Measurements from ENCODE around the gene NCAPG2. TPM values are rescaled to one million over a fixed set of nuclear protein-coding genes. Genes with fewer than 3 reads are reported as not detected.

NCAPG2 gene
- total RNA-seq, 2 experiments from 2014 or later = 61.8 to 111 TPM

GRCh38 chr7:158587162-158588084 is 117.2 kb downstream of the NCAPG2 start, which contains the start of gene PTPRN2:
TSS of gene PTPRN2 (minus strand) at chr7:158587823.
- POLR2A ChIA-PET = no interaction called here
- Histone ChIP-seq H3K4me1 (ENCODE audit: insufficient read depth, low read length, poor library complexity, severe bottlenecking) (no peaks in the 10 kb centered on the region), H3K79me2 (ENCODE audit: insufficient read depth, low read depth, low read length) (no peaks in the 10 kb centered on the region), H3K36me3 (ENCODE audit: insufficient read depth, low read length) (no peaks in the 10 kb centered on the region), H3K4me2 (ENCODE audit: low read length) (no peak within 1 kb of the TSS), H3K9me2 (ENCODE audit: insufficient read depth, low read length) (no peaks in the 10 kb centered on the region), H3K9me3 (ENCODE audit: low read length) (no peaks in the 10 kb centered on the region), H3K4me3 (ENCODE audit: low read depth, low read length, poor library complexity, severe bottlenecking) (no peak within 1 kb of the TSS), H3K27ac (ENCODE audit: low read depth, low read length, poor library complexity, severe bottlenecking) (no peak within 1 kb of the TSS), H2AFZ (ENCODE audit: low read length) (no peak within 1 kb of the TSS), H4K20me1 (ENCODE audit: insufficient read depth, low read length) (no peaks in the 10 kb centered on the region)
- intact Hi-C loops (cut with micrococcal nuclease; ENCODE audit: unreplicated experiment) = no loop called here
- CTCF ChIA-PET (ENCODE audit: unreplicated experiment) = no interaction called here
- BruUV-seq (replicated peaks) = no TSS peak
- TF ChIP-seq EZH2phosphoT487 (IDR thresholded peaks at IDR 0.05; ENCODE audit: borderline replicate concordance, low read depth, low read length) = no peak
- TF ChIP-seq, protein P1, sequence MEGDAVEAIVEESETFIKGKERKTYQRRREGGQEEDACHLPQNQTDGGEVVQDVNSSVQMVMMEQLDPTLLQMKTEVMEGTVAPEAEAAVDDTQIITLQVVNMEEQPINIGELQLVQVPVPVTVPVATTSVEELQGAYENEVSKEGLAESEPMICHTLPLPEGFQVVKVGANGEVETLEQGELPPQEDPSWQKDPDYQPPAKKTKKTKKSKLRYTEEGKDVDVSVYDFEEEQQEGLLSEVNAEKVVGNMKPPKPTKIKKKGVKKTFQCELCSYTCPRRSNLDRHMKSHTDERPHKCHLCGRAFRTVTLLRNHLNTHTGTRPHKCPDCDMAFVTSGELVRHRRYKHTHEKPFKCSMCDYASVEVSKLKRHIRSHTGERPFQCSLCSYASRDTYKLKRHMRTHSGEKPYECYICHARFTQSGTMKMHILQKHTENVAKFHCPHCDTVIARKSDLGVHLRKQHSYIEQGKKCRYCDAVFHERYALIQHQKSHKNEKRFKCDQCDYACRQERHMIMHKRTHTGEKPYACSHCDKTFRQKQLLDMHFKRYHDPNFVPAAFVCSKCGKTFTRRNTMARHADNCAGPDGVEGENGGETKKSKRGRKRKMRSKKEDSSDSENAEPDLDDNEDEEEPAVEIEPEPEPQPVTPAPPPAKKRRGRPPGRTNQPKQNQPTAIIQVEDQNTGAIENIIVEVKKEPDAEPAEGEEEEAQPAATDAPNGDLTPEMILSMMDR (conservative IDR thresholded peaks at IDR 0.05; ENCODE audit: low read length) = no peak
- no peak for DNase-seq (ENCODE audit: low spot score)

GRCh38 chr7:158586499-158587161 is 118.0 kb downstream of the NCAPG2 start:
- CTCF ChIA-PET (ENCODE audit: unreplicated experiment) = no interaction called here
- Histone ChIP-seq H3K9me2 (ENCODE audit: insufficient read depth, low read length) (no peaks in the 10 kb centered on the region), H3K4me3 (ENCODE audit: low read depth, low read length, poor library complexity, severe bottlenecking) (no peak overlapping the region), H3K27ac (ENCODE audit: low read depth, low read length, poor library complexity, severe bottlenecking) (no peak overlapping the region), H3K4me2 (ENCODE audit: low read length) (no peak overlapping the region), H4K20me1 (ENCODE audit: insufficient read depth, low read length) (no peaks in the 10 kb centered on the region), H3K36me3 (ENCODE audit: insufficient read depth, low read length) (no peaks in the 10 kb centered on the region), H3K4me1 (ENCODE audit: insufficient read depth, low read length, poor library complexity, severe bottlenecking) (no peaks in the 10 kb centered on the region), H2AFZ (ENCODE audit: low read length) (no peak overlapping the region), H3K79me2 (ENCODE audit: insufficient read depth, low read depth, low read length) (no peaks in the 10 kb centered on the region), H3K9me3 (ENCODE audit: low read length) (no peaks in the 10 kb centered on the region)
- TF ChIP-seq EZH2phosphoT487 (IDR thresholded peaks at IDR 0.05; ENCODE audit: borderline replicate concordance, low read depth, low read length) = no peak
- TF ChIP-seq, protein P1 (conservative IDR thresholded peaks at IDR 0.05; ENCODE audit: low read length) = no peak
- POLR2A ChIA-PET = no interaction called here
- intact Hi-C loops (cut with micrococcal nuclease; ENCODE audit: unreplicated experiment) = no loop called here
- BruUV-seq (replicated peaks) = no TSS peak
- DNase-seq (ENCODE audit: low spot score) = no peak
